Measurements from ENCODE around the gene LRRC8D.

LRRC8D gene

GRCh38 chr1:89943846-89944781 lies 123.3 kb downstream of the LRRC8D start:
- no peak for DNase-seq

DNA sequence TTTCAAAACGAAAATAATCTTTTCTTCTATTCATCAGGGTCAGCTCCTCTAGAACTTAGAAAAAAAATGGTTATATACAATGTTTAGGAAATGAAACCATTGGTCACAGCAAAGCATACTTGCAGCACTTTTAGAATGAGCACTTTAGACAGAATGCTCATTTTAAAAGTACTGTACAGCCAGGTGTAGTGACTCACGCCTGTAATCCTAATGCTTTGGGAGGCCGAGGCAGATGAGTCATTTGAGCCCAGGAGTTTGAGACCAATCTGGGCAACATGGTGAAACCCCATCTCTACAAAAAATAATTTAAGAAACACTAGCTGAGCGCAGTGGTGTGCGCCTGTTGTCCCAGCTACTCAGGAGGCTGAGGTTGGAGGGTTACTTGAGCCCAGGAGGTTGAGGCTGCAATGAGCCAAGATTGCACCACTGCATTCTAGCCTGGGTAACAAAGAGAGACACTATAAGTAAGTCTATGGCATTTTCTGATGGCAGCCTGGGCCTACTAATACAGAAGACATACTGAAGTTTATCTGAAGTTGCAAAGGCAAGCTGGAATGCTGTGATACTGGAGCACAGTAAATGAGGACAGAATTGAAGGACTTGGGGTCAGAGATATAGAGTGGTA lies 125.1 kb downstream of the LRRC8D start:
- DNase-seq: no peak

GRCh38 chr1:89946532-89946931 lies 125.7 kb downstream of the LRRC8D start:
- DNase-seq: no peak

GRCh38 chr1:89948722-89949345 lies 128.0 kb downstream of the LRRC8D start:
- no peak for DNase-seq

DNA sequence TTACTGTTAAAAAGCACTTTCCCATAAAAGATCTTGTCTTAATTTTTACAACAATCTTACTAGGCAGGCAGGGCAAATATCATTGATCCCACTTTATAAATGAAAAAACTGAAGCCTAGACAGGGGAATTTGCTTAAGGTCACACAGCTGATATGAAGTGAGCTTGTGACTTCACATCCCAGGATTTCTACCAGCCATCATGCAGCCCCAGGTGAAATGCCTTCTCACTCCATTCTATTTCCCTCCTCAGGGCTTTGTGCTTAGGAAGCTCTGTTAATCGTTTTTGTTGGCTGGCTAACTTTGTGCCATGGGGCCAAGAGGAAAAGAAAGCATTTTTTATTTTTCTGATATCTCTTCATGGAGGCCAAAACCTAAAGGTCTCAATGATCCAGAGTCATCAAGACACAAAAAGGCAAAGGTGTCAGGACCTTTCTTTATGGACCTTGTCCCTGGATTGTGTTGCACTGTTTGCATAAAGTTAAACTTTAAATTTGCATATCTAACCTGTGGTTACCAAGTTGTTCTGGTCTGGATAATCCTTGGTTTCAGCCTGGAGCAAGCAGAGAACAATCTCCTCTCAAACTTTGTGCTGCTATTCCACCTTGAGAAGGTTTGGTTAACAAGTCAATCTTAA lies 129.3 kb downstream of the LRRC8D start:
- DNase-seq: no peak

GRCh38 chr1:89950703-89951102 lies 129.9 kb downstream of the LRRC8D start:
- DNase-seq: no peak

DNA sequence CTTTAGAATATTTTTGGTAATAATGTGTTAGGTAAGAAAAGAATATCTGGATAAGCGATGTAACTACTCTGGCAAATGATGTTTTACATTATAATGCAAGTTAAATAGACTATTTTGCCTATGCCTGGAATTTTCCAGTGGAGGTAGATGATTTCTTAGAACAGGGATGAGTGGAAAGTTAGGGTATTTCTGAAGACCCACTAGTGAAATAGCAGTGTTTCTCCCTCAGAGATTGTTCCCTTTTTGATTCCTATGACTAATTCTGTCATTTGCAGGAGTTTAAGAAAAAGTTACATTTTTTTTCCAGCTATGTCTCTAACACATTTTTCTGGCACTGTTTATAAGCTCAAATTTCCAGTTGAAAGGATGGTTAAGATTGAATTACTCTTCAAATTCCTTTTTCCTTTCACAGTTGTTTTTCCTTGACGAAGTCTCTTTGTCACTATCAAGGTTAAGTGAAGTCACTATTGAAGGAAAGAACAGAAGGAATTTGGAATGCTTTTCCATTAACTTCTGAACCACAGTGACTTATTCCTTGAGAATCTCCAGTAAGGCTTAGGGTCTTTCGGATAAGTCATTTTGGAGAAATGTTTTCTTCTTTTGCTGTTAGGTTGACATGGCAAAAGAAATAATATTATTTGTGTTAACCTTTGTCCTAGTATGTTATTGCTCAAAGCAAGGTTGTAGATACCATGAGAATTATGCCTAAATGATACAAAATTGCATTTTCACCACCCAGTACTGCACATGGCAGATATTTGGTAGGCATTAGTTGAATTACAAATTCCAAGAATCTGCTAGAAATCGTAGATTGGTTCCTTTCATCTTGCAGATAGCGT lies 131.2 kb downstream of the LRRC8D start:
- no peak for DNase-seq

GRCh38 chr1:89952605-89953130 lies 131.8 kb downstream of the LRRC8D start:
- no peak for DNase-seq

GRCh38 chr1:89953131-89953626 lies 132.3 kb downstream of the LRRC8D start:
- DNase-seq: no peak

DNA sequence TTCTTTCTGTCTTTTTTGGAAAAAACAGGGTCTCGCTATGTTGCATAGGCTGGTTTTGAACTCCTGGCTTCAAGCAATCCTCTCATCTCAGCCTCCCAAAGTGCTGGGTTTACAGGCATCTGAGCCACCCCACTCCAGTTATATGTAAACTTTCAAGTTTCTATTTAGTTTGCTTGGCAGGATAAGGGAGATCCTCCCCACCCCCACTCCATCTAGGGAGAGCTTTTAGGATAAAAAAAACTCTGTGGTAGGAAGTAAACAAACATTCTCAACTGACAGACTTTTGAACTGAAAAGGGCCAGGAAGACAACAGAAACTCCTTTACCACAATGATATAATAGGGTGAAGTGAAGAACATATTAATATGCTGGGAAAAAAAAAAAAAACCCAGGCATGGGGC lies 133.1 kb downstream of the LRRC8D start:
- no peak for DNase-seq

DNA sequence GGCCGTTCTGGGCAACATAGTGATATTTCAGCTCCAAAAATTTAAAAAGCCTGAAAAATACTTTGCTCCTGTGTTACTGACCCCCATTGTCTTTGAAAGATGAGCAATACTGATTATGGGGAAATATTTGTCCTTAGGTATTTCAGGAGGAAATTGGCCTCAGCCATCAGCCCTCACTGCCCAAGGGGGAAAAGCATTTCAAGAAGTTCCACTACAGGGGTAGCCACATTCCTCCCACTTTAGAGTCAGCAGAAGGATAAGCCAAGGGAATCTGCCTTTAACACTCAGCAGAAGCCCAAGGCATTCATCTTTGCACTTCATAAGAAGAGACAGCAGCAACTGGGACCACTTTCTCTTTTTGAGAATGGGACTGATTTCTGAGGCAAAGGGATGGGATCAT lies 133.6 kb downstream of the LRRC8D start:
- DNase-seq: no peak

DNA sequence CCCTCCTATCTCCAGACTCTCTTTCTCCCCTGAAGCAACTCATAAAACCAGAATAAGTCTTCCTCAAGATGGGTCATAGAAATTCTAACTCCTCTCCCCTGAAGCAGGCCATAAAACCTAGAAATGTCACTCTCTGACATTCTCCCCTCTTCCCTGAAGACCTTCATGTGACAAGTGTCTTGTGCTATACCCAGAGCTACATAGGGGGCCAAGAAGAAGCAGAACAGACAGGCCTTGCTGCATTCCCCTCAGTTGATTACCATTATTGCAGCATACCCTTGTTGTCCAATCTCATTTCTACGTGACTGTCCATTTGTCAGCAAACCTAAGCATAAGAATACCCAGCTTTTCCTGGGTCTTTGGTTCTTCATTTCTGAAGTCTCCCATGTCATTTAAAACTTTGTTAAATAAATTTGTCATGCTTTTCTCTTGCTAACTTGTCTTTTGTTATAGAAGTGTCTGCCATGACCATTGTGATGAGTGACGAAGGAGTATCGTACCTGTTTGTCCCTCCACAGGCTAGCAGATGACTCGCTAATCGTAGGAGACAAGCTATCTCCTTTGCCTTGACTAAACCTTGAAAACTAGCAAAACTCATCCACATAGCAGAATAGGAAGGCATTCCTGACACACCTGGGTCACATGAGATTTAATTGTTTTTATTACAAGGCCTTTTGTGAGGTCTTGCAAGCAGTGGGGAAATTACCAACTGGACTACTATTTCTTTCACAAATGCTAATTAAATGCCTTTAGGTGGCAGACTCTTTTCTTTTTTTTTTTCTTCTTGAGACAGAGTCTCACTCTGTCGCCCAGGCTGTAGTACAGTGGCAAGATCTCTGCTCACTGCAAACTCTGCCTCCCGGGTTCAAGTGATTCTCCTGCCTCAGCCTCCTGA lies 134.7 kb downstream of the LRRC8D start:
- no peak for DNase-seq

- no peak for DNase-seq
Observed at GRCh38 chr1:89957107-89957506, 136.3 kb downstream of the LRRC8D start.

DNA sequence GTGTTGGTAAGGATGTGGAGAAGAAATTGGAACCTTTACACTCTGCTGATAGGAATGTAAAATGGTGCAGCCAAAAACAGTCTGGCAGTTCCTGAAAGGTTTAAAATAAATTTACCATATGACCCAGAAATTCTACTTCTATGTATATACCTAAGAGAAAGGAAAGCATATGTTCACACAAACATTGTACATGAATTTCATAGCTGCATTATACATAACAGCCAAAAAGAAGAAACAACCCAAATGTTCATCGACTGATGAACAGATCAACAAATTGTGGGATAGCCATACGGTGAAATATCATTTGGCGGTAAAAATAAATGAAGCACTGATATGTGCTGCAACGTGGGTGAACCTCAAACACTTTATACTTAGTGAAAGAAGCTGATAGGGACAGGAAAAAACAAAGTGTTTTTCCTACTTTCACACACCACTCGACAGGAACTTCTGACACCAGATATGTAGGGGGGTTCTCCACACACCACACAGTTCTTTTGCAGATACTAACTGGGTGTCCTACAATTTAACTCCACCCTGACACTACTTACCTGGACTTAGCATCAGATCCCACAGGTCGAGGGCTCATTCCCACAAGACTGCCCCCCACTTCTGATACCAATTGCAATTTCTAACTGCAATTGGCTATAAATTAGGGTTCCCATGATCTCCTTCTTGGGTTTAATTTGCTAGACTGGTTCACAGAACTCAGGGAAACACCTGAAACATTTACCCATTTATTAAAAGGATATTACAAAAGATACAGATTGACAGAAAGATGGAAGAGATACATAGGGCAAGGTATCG lies 138.2 kb downstream of the LRRC8D start:
- DNase-seq: no peak

DNA sequence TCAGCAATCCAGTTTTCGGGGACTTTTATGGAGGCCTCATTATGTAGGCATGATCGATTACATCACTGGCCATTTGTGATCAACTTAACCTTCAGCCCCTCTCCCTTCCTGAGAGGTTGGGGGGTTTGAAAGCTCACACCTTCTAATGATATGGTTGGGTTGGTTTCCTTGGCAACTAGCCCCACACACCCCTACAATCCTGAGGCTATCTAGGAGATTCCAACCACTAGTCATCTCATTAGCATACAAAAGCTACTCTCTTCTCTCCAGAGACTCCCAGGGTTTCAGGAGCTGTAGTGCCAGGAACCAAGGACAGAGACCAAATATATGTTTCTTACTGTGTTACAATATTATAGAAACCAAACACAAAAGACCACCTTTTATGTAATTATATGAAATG lies 138.9 kb downstream of the LRRC8D start:
- no peak for DNase-seq

DNA sequence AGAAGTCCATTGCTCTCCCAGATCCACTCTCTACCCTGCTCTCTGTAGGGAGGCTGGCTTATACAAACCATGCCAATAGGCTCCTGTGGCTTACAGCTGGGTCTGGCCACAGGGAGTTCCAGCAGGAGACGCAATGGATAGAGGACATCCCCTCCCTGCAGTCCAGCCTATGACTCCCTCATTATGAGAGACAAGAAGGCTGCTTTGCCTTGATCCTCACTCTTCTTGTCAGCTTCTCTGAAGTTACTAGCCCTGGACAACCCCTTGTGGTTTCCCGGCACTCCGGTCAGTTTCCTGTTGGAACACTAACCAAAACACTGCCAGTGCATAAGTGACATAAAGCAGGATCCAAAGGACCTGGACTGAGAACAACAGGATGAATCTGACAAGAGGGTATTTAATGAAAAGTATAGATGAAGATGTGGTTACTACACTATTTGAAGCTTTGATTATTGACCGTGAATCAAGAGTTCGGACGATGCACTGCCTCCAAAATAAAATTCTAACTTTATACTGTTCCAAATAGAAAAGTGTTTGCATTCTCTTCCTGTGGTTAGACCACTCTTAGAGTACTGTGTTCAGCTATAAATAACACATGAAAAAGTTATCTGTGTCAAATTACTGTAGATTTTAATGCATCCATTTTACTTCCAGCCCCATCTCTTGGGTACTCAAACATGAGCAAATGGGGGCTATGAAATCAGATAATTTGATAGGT lies 141.4 kb downstream of the LRRC8D start:
- no peak for DNase-seq

DNA sequence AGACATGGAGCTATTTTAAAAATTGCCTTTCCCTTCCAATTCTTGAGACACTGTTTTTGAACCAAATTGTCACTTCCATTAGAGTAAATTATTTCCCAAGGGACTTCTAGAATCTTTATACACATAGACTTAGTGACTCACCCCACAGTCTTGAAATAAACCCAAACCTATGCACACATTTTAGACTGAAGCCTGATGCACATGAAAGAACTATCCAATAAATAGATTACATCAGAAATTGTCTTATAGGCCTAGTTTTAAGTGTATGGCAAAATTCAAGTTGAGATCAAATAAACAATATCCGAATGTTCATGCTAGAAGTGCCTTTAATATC lies 141.9 kb downstream of the LRRC8D start:
- no peak for DNase-seq

DNA sequence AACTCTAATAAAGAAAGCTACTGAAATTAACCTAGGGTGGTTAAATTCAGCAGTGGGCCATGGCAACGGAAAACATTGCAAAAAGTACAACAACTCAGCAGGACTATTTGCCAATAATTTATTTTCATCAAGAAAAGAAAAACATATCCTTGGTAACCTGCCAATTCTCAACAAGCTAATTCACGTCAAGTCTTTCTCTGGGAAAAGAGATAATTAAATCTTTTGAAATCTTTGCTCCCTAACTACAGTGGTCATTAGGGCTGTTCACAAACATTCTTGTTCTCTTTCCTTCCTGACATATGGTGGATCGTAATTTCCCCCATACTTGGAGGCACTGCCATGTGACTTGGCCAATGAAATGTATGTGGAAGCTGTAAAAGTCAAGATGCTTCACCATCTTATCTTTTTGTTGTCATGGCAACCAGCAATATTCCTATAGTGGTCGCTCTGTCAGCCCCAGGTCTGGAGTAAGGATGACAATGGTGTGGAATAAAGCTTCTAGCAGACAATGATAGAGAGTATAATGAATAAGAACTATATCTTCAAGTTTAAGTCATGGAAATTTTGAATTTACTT lies 144.4 kb downstream of the LRRC8D start:
- DNase-seq: no peak

DNA sequence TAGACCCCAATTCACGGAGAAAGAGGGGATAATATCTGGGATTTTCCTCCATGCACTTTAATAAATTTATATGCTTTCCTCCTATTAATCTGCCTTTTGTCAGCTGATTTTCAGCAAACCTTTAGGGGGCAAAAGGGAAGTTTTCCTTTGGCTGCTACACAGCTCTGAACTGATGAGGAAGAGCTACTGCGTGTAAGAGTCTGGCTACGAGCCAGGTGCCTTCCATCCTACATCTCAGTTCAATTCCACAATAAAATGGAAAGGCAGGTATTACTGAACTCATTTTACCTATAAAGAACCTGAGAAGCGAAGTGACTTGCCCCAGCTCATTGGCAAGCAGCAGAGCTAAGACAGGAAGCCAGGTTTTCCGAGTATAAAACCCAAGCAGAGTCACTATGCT lies 145.8 kb downstream of the LRRC8D start:
- DNase-seq: no peak

Data from NCI-H2107 (cell line).